Daoy (cell line): Measurements from ENCODE around the gene HPD. TPM values are rescaled to one million over a fixed set of nuclear protein-coding genes. Genes with fewer than 3 reads are reported as not detected.
A peak's percentile ranks its signal among the peaks of the same experiment; 100 is the strongest.

Experiments
- DNase-seq: peaks from one replicate; pipeline ENCODE4 v3.0.0-alpha.2; 2015; ENCODE audit warnings: low read depth
- total RNA-seq: library from RNA; depleted of rRNA; stranded (reverse); fragments of >200 nt; shearing (Covaris generic); gene quantifications from 2 replicates; pipeline ENCODE4 v1.2.3, GENCODE V29; 2014

Gene HPD
- total RNA-seq, 1 experiment from 2014 or later = not detected

GRCh38 chr12:121828826-121829225 is 29.8 kb downstream of the HPD start:
- DNase-seq = no peak

- DNase-seq = no peak
These were observed 30.4 kb downstream of the HPD start for GRCh38 chr12:121828306-121828705.

GRCh38 chr12:121827351-121828099 is 31.1 kb downstream of the HPD start:
- DNase-seq = no peak

GRCh38 chr12:121826318-121827150 is 32.1 kb downstream of the HPD start:
- DNase-seq = no peak

- no peak for DNase-seq
These were observed 33.6 kb downstream of the HPD start for GRCh38 chr12:121825041-121825523.

- DNase-seq = no peak
These were observed 34.9 kb downstream of the HPD start for GRCh38 chr12:121823727-121824115.

GRCh38 chr12:121823101-121823726 is 35.4 kb downstream of the HPD start:
- DNase-seq = no peak

- DNase-seq = no peak
These were observed 36.1 kb downstream of the HPD start for GRCh38 chr12:121822393-121823100.

GRCh38 chr12:121820056-121820455 is 38.6 kb downstream of the HPD start:
- no peak for DNase-seq

GRCh38 chr12:121819212-121819949 is 39.3 kb downstream of the HPD start:
- DNase-seq = no peak

- DNase-seq = no peak
These were observed 41.0 kb downstream of the HPD start for GRCh38 chr12:121817648-121818043.

- DNase-seq = no peak
These were observed 41.6 kb downstream of the HPD start for GRCh38 chr12:121816925-121817647.

GRCh38 chr12:121815263-121815662 is 43.4 kb downstream of the HPD start:
- no peak for DNase-seq

- no peak for DNase-seq
These were observed 44.1 kb downstream of the HPD start for GRCh38 chr12:121814429-121815119.

- no peak for DNase-seq
These were observed 44.7 kb downstream of the HPD start for GRCh38 chr12:121813951-121814350.

- no peak for DNase-seq
These were observed 45.5 kb downstream of the HPD start for GRCh38 chr12:121812921-121813896.

GRCh38 chr12:121812320-121812871 is 46.3 kb downstream of the HPD start:
- DNase-seq = peak; percentile 46
